GM21367 (cell line): ENCODE results near the gene HPS5.
A peak's percentile ranks its signal among the peaks of the same experiment; 100 is the strongest.
"Not testable (repeated sequence)": the region's sequence is repeated elsewhere in the genome, so short reads cannot be mapped to it uniquely, and the experiment has no call there.

Source experiments
- ATAC-seq: cut with Tn5 transposase; IDR thresholded peaks from one replicate; pipeline ENCODE4 v1.9.1; 2021; ENCODE audit not compliant: unreplicated experiment

Gene HPS5, protein sequence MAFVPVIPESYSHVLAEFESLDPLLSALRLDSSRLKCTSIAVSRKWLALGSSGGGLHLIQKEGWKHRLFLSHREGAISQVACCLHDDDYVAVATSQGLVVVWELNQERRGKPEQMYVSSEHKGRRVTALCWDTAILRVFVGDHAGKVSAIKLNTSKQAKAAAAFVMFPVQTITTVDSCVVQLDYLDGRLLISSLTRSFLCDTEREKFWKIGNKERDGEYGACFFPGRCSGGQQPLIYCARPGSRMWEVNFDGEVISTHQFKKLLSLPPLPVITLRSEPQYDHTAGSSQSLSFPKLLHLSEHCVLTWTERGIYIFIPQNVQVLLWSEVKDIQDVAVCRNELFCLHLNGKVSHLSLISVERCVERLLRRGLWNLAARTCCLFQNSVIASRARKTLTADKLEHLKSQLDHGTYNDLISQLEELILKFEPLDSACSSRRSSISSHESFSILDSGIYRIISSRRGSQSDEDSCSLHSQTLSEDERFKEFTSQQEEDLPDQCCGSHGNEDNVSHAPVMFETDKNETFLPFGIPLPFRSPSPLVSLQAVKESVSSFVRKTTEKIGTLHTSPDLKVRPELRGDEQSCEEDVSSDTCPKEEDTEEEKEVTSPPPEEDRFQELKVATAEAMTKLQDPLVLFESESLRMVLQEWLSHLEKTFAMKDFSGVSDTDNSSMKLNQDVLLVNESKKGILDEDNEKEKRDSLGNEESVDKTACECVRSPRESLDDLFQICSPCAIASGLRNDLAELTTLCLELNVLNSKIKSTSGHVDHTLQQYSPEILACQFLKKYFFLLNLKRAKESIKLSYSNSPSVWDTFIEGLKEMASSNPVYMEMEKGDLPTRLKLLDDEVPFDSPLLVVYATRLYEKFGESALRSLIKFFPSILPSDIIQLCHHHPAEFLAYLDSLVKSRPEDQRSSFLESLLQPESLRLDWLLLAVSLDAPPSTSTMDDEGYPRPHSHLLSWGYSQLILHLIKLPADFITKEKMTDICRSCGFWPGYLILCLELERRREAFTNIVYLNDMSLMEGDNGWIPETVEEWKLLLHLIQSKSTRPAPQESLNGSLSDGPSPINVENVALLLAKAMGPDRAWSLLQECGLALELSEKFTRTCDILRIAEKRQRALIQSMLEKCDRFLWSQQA

DNA sequence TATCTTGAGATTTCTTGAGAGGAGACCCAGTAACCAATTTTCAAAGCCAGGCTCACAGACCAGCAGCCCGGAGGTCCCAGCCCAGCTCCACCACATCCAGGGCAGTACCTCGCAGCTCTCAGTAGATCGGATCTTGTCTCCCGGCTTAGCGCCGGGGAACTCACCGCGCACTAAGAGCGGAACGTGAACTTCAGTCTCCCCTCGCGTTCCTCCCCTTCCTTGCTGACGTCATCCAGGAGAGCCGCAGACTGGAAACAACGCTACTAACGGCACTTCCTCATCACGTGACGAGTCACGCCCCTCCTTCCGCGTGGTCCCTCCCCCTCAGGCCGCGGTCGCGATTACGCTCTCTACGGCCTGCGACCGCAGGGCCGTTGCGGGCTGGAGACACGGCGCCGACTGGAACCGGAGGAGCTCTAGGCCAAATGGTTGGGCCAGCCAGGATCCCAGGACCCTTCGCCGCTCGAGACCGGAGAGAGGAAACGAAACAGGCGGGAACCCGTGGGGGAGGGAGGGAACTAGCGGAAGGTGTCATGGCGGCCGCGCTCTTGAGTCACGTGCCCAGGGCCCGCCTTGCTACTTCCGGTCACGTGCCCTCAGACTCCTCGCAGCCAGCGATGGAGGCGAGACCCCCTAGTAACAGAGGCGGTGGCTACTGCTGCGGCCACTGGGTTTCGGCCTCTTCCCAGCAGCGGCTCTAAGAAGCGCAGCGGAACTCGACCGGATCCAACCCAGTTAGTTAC, at the start of gene HPS5, which contains the start of gene GTF2H1:
HPS5 (minus strand) TSS at position 172 of the 743 bp plus-strand sequence. CDS start 4,282 bp downstream, outside the sequence.
GTF2H1 (plus strand) TSS at position 599 of the 743 bp plus-strand sequence. CDS start 10,508 bp downstream, outside the sequence.
- ATAC-seq, result peak; percentile 71

DNA sequence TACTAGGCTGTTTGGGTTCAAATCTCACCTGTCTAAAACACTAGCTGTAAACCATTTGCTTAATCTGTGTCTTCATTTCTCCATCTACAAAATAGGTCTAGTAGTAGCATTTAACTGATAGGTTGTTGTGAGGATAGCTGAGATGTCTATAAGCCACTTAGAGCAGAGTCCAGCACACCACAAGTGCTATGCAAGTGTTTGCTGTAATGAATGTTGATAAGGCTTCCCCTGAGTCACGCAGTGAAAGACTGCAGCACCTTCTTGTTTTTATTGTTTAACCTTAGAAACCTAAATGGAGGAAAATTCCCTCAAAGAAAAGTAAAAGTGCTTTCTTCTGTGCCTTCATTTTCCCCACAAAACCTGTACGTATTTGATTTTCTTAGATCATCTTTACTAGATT, 49.3 kb upstream of the HPS5 start:
- no peak for ATAC-seq

DNA sequence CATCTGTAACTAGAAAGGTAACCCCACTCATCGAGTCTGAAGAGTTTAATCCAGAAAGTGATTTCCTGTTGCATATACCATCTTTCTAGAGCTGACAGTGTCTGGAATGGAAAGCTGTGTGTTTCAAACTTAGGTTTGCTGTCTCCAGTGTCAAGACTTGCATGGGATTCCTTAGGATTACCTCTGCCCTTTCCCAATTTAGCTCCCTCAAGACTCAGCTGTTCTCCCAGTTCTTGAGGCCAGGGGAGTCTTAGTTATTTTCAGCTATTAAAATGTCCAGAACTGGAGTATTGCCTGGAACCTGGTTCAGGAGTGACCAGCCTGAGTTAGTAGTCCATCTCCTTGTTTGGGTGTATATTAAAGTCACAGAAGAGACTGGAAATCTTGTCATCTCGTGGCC, 47.5 kb upstream of the HPS5 start:
- no peak for ATAC-seq

DNA sequence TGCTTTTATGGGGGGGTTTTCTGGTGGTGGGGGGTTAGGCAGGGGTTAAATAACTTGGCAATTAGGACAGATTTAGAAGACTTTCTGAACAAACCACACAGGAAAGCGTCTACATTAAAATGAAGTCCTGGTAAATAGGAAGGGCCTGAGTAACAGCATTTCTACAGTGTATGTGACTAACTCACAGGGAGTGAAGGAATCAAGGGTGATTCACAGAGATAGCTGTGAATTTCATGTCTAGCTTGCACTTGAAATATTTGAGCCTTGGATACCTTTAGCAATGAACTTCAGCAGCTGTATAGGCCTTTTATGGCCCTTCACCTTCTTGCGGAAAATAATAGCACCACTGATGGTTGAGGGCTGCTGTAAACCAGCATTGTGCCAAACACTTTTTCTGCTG, 46.3 kb upstream of the HPS5 start:
- ATAC-seq, result no peak

DNA sequence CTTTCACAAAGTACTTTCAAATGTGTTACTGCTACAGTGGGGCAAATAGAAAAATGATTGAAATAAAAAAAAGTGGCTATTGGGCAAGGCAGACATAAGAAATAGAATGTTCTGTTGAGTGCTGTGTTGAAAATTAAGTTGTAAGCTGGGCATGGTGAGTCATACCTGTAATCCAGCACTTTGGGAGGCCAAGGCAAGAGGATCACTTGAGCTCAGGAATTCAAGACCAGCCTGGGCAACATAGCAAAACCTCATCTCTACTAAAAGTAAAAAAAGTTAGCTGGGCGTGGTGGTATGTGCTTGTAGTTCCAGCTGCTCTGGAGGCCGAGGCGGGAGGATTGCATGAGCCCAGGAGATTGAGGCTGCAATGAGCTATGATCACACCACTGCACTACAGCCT, 45.5 kb upstream of the HPS5 start:
- ATAC-seq, result no peak

DNA sequence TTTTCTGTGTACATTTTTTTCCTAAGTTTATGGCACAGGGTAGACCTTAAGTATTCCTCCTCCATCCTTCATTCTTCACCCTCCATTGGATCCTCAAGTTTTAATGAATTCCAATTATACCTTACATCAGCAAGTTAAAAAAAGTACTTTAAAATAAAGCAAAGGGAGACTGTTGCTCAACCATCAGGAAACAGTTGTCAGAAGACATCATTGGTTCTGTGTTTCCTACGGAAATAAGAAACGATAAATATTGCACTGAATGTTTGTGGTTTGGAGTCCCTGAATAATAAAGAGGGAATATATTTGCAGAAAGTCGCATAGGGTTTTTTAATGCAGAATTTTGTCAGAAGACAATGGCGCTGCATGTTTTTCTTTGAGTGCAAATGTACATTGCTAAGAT, 44.3 kb upstream of the HPS5 start:
- no peak for ATAC-seq

DNA sequence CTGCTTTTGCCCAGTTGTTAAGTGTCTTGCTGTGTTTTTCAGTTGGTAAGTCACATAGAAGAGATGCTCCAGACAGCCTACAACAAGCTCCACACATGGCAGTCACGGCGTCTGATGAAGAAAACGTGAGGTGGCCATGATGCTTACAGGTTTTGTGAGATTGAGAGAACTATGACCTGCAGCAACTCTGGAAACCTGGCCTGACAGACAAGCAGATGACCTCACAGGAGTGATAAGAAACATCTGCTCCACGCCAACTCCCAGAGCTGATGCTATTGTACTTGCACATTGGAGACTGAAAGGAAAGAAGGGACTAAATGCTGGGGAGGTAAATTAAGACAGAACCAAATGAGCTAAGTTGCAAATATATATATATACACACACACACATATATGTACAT, 43.8 kb upstream of the HPS5 start:
- ATAC-seq, result no peak

DNA sequence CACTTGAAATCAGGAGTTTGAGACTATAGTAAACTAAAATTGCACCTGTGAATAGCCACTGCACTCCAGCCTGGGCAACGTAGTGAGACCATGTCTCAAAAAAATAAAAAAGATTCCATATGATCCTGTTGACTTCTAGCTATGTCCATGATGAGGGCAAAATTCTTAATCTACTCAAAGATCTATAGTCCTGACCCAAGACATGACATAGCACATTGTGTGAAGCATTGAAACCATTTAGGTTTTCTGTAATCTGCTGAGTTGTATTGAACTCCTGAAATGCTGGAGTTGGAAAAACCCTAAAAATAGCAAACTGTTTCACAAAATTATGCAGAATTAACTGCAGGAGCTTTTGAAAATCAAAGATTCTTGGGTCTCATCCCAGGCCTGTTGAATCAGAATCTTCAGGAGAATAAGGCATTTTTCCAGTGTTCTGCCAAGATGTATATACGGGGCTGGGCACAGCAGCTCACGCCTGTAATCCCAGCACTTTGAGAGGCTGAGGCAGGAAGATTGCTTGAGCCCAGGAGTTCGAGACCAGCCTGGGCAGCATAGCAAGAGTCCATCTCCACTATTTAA, 42.6 kb upstream of the HPS5 start:
- ATAC-seq, result no peak

DNA sequence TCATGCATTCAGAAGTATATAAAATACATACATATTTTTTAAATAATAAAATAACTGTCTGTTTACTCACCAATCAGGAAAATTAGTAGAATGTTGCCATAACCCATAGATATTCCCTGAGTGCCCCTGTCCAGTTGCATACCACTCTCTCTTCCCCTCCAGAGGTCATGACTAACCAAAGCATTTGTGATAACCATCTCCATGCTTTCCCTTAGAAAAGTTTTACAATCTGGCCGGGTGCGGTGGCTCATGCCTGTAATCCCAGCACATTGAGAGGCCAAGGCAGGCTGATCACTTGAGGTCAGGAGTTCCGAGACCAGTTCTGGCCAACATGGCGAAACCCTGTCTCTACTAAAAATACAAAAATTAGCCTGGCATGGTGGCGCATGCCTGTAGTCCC, 39.2 kb upstream of the HPS5 start:
- no peak for ATAC-seq

DNA sequence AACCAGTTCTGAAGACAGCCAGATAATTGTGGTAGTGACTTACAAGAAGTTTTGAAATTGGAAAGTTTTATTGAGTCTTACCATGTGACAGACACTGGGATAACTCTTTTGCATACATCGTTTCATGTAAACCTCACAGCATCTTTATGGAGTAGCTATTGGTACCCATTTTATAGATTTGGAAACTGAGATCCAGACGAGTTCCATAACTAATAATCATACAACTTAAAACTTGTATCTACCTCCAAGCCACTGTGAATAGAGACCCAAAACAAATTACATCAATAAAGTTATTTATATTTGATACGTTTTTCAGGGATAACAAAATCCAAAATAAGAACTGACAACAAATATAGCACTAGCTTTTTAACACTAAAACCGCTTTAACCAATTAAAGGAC, 36.7 kb upstream of the HPS5 start:
- ATAC-seq, result no peak

DNA sequence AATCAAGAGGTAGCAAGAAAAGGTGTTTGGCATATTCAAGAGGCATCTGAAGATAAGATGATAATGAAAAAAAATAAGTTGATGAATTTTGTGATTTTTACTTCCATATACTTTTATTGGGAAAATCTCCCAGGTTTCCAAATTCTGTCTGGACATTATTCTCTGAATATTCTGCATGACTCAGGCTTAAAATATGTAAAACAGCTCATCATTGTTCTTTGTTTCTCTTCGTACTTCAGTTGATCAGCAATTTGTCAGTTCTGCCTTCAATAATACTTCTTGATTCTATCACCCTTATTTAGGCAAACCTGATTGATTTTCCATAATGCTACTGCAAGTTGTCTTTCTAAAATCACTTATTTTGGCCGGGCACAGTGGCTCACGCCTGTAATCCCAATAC, 30.6 kb upstream of the HPS5 start:
- ATAC-seq, result no peak

DNA sequence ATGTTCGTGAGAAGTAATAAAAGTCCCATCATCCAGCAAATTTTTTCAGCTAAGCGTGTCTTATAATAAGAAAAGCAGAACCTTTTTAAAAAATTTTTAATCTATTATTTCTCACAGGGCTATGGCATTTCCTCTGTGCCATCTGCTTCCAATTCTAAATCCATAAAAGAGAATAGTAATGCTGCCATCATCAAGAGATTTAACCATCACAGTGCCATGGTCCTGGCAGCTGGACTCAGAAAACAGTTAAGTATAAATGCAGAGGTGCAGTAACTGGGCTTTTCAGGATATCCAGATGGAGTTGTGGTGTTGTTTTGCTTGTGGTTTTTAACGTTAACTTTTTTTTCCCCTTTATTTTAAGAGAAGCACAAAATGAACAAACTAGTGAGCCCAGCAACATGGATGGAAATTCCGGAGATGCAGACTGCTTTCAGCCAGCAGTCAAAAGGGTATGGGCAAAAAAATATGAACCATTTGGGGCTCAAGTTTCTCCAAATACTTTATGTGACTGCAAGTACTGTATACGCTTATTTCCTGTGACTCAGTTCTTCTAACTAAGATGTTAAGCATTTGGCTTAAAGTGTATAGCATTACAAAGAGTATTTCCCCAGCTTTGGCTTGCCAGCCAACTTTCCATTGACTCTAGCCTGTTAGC, 25.7 kb upstream of the HPS5 start:
- ATAC-seq, result no peak

DNA sequence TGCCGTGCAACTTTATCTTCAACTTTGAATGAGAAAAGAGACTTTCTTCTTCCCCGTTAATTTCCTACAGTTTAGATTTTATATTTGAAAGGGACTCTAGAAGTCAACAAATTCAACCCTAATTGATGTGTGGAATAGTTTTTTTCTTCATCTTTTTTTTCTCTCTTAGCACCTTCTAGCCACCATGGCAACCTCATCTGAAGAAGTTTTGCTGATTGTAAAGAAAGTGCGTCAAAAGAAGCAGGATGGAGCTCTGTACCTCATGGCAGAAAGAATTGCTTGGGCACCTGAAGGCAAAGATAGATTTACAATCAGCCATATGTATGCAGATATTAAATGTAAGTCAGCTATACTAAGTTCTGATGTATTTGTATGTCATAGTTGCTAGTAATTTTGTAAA, 11.0 kb upstream of the HPS5 start:
- no peak for ATAC-seq

DNA sequence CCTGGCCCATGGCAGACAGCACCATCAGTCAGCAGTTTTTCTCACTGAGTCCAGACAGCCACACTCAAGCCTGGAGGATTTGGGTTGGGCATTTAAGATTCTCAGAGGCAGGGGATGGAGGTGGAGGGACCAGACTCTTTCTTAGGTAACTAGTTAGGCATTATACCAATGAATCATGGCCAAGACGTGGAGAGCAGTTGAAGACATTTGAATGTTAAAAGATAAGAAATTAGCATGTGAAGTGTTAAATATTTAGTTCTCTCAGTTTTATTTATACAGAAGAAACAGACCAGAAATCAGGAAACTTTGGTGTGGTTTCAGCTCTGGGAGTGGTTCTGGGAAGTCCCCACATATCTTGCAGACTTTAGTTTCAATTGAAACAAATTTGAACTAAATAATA, 10.4 kb upstream of the HPS5 start:
- ATAC-seq, result no peak

DNA sequence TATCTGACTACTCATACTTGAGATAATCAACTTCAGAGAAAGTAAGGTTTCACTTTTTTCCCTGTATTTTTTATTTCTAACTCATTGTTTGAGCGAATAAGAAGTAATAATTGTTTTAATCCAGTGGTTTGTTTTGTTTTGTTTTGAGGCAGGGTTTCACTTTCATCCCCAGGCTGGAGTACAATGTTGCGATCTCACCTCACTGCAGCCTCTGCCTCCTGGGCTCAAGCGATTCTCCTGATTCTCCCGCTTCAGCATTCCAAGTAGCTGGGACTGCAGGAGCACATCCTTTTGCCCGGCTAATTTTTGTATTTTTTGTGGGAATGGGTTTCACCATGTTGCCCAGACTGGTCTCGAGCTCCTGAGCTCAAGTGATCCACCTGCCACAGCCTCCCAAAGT, 9.0 kb upstream of the HPS5 start:
- ATAC-seq, result no peak

DNA sequence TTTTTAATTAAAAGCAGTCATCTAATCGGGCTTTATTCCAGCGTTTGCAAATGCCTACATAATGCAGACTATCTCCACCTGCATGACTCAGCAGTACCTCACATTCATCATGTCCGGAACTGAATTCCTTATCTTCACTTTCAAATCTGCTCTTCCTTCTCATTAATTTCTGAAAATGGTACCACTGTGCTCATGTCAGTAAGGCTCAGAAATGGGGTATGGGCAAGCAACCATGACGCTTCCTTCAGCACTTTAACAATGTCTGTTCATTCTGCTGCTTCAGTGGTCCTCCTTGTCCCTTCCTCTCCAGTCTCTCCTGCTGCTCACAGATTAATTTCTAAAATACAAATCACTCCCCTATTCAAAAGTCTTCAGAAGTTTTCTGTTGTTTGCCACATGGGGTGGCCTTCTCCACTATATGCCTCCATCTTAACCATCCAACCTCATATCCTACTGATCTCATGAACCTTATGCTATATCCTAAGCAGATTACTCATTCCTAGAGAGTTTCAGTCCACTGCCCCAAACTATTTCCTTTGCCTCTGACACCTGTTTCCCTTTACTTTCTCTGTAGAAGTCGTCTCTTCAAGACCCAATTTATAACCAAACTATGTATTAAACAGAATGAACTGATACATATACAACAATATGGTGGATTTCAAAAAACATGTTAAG, 7.4 kb upstream of the HPS5 start:
- ATAC-seq, result no peak

DNA sequence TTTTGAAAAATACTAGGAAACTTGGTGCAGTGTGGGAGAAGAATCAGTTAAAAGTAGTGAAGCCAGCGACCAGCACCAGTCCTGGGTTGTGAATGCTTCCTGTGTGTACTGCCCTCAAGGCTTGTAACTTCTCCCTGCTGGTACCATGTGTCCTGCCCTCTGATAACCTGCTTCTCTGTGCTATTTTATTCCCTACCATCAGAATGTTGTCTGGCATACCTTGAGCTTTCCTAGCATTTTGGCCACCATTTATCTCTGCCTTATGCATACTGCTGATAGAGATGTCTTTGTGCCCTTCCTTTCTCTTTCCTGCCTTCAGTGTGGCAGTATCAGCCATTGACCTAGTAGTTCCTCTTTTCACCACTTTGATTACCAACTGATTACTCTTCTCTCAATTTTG, 2.4 kb upstream of the HPS5 start:
- no peak for ATAC-seq

DNA sequence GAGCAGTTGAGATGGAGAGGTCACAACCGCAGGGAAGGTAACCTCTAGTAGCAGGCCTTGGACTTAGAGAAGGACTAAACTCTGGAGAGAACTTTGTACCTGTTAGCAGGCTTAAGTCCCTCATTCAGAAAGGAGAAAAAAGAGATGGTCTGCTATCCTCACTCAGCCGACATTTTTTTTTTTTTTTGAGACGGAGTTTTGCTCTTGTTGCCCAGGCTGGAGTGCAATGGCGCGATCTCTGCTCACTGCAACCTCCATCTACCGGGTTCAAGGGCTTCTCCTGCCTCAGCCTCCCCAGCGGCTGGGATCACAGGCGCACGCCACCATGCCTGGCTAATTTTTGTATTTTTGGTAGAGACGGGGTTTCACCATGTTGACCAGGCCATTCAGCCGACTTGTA, 1.9 kb upstream of the HPS5 start:
- not testable (repeated sequence) for ATAC-seq

DNA sequence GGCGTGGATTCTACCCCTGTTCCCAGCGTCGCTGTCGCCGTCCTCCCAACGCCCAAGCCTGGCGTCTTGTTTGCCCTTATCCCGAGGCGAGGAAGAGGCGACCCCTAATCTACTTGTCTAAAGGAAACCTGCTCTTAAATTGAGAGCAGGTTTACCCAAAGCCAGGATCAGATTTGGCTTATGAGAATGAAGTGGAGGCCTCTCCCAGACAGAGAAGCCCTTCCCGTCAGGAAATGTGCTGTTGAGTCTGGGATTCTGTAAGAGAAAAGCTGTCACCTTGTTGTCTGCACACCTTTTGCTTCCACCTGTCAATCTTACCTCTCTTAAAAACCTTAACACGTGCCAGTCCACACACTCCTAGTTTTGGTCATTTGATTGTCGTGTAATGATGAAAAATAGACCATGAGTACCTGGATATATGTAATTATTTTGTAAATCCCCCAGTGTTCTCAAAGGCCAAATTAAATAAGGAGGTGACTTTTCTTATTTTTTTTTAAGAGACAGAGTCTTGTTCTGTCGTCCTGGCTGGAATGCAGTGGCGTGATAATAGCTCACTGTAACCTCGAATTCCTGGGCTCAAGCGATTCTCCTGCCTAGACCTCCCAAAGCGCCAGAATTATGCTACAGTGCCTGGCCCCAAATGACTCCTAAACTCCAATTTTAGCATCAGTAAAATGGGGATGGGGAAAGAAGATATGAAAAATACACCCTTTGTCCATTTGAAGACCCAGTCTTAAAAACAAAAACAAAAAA, 1.1 kb upstream of the HPS5 start:
- ATAC-seq, result no peak
